ENCODE data around the gene SRSF12.
A peak's percentile ranks its signal among the peaks of the same experiment; 100 is the strongest.
"Not testable (repeated sequence)": the region's sequence is repeated elsewhere in the genome, so short reads cannot be mapped to it uniquely, and the experiment has no call there.

SRSF12 gene

DNA sequence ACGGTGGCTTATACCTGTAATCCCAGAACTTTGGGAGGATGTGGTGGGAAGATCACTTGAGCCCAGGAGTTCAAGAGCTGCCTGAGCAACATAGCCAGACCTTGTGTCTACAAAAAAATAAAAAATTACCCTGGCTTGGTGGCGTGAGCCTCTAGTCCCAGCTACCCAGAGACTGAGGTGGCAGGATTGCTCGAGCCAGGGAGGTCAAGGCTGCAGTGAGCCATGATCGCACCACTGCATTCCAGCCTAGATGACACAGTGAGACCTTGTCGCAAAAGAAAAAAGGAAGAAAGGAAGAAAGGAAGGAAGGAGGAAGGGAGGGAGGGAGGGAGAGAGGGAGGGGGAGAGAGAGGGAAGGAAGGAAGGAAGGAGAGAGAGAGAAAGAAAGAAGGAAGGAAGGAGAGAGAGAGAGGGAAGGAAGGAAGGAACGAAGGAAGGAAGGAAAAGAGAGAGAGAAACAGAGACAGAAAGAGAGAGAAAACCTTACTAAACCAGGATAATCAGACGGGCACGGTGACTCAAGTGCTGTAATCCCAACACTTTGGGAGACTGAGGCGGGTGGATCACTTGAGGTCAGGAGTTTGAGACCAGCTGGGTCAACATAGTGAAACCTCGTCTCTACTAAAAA is 48.2 kb downstream of the SRSF12 start:
- no peak for DNase-seq

DNA sequence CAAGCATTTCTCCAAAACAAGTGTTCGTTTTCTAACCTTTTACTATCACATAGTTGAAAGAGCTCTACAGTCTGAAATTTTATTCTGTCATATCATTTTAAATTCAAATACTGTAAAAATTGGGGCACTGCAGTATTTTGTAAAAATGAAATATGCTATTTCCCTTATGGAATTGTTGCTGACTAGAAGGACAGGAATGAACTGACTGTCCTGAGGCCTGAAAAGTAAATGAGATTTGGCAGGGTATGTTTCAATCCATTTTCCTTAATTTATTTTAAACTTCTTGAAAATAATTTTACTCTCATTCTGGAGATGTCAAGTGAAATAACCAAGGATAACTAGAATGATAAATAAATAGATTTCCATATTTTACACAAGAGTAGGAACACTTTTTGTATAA is 49.2 kb downstream of the SRSF12 start:
- no peak for DNase-seq

DNA sequence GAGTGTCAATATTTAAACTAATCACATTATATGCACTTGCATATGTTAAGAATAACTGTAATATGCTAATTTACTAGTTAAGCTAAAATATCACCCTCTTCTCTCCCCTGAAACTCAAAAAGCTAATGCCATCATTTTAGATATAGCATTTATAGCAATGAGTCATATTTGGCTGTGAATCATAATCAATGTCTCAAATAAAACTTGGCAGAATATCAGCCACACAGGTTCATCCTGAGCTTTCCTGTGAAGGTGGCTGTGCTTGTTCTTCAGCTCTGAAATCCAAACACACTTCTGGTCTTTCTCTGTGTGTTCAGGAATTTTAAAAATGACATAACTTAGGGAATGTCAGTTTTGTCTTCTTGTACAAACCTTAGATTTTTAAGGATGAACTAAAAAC is 50.1 kb downstream of the SRSF12 start:
- no peak for DNase-seq

DNA sequence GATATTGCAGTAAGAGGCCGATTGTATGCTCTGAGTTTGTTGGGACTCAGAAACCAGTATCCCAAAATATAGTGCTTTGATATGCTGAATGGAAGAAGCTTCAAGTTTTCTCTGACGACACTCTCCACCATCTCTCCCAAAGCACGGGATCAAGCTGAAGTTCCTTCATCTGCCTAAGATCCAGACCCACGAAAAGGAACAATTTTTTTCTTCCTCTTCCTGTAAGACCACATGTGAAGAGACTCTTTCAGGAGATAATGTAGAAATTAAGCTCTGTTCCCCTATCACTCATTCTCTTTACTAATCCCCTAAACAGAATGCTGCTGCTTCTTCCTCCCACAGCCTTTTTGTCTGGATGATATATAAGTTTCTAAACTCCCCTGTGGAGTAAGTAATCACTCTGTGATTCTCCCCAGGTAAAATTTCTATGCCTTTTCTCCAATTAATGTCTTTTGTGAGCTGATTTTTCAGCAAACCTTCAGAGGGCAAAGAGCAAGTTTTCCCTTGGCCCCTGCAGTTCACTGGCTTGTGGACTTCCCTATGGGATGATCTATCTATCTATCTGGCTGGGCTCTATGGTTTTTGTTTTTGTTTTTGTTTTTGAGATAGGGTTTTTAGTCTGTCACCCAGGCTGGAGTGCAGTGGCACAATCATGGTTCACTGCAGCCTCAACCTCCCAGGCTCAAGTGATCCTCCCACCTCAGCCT is 50.8 kb downstream of the SRSF12 start:
- no peak for DNase-seq

DNA sequence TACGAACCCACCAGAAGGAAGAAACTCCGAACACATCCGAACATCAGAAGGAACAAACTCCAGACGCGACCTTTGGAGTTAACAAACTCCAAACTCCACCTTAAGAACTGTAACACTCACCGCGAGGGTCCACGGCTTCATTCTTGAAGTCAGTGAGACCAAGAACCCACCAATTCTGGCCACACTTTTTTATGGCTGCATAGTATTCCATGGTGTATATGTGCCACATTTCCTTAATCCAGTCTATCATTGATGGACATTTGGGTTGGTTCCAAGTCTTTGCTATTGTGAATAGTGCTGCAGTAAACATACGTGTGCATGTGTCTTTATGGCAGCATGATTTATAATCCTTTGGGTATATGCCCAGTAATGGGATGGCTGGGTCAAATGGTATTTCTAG is 51.8 kb downstream of the SRSF12 start:
- not testable (repeated sequence) for DNase-seq

DNA sequence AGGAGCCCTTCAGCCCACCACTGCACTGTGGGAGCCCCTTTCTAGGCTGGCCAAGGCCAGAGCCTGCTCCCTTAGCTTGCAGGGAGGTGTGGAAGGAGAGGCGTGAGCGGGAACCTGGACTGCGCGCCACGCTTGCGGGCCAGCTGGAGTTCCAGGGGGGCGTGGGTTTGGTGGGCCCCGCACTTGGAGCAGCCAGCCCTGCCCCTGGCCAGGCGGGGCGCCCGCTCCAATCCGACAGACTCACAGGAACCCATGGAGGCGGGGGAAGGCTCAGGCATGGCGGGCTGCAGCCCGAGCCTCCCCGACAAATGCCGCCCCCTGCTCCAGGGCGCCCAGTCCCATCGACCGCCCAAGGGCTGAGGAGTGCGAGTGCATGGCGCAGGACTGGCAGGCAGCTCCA is 52.9 kb downstream of the SRSF12 start:
- DNase-seq, result not testable (repeated sequence)

DNA sequence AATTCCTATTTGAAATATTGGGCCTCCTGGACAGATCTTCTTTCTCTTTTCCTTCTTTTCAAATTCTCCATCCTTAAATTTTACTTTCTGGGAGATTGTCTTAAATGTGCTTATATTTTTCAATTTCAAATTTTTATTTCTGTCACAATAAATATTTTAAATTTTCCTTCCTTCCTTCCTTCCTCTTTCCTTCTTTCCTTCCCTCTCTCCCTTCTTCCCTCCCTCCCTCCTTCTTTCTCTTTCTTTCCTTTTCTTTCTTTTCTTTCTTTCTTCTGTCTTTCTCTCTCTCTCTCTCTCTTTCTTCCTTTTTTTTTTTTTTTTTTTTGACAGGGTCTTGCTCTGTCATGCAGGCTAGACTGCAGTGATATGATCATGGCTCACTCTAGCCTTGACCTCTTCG is 54.0 kb downstream of the SRSF12 start:
- DNase-seq, result no peak

DNA sequence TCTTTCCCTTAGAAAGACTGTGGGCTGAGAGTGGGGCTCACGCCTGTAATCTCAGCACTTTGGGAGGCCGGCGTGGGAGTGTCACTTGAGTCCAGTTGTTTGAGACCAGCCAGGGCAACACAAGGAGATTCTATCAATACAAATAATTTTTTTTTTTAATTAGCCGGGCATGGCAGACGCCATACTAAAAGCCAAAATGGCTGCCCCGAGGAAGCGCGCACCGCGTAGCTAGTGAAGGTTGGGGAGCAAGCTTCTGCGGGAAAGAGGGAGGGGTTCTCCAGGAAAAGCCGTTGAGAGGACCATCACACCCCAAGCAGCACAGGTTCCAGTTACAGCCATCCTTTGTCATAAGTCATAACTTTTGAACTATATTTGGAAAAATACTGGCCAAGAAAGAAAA is 58.6 kb downstream of the SRSF12 start:
- DNase-seq, result no peak

DNA sequence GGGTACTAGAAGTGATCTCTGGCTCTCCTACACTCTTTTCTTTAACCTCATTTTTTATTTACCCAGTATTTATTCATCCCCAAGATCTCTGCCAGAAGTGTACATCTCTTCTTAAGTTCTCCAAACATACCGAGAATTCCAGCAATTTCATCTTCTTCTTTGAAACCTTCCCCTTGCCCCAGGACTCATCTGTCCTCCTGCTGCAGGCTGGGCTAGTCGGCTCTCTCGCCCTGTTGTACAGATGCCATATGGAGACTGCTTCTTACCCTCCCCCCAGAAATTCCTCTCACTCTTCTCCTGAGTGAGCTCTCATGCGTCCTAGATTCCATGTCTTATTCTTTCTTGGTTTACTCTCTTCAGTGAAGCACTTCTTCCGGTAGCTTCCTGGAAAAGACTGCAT is 59.2 kb downstream of the SRSF12 start:
- DNase-seq, result no peak

DNA sequence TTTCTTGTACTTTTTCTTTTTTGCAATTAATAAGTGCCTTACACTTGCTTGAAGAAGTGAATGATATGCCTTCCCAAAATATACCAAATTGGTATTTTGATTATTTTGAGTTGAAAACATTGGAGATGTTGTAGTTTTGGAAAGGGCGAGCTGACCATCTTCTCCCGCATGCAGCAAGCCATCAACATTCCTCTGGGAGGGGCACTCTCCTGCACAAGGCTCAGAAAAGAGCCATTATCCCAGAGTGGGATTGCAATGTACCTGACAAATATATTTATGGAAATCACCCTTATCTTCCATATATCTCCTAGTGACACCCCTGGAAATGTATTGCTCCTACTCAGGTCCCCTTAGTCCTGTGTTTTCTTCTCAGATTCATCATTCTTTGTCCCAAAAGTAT is 60.1 kb downstream of the SRSF12 start:
- no peak for DNase-seq

DNA sequence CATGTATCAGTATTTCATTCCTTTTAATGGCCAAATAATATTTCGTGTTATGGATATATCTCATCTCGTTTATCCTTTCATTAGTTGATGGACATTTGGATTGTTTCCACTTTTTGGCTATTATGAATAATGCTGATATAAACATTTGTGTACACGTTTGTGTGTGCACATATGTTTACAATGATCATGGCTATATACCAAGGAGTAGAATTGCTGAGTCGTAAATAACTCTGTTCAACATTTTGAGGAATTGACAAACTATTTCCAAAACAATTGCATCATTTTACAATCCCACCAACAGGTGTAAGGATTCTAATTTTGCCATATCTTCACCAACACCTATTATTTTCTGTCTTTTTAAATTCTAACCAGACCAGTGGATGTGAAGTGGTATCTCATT is 63.7 kb downstream of the SRSF12 start:
- no peak for DNase-seq

DNA sequence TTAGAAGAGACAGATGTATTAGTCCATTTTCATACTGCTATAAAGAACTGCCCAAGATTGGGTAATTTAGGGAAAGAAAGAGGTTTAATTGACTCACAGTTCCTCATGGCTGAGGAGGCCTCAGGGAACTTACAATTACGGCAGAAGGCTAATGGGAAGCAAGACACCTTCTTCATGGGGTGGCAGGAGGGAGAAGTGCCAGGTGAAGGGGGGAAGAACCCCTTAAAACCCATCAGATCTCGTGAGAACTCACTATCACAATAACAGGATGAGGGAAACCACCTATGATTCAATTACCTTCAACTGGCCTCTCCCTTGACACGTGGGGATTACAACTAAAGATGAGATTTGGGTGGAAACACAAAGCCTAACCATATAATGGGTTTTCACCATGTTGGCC is 66.2 kb downstream of the SRSF12 start:
- DNase-seq, result no peak

DNA sequence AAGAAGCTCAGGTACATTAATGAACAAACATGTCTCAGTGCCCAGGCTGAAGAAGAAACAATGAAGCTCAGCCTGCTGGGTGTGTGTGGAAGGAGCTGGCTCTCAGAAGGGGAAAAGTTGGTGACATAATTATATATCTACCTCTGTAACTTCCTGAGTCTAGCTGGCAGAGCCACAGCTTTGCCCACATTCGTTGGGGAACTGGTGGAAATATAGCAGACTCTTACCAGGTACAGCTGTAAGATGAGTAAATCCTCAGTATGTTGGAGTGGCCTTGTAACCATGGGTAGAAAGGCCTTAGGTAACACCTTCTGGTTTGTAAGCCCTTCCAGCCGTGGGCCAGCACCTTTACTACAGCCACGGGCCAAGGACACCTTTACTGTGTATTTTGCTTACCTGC is 67.2 kb downstream of the SRSF12 start:
- DNase-seq, result no peak

DNA sequence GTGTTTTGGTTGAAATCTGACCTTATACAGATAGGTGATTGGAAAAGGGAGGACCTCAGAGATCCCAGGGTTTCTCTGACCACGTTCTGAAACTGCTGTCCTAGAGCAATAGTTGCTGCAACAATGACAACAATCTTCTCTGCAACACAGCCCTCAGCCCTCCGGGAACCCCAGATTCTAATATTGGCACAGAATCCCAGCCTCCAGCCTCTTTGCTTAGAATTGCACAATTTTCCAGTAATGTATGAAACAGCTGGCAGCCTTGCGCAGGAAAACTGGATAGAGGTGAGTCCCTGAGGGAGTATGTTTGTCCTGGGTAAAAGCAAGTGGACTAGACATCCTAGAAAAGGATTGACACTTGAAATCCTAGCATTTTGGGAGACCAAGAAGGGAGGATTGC is 67.7 kb downstream of the SRSF12 start:
- DNase-seq, result no peak

DNA sequence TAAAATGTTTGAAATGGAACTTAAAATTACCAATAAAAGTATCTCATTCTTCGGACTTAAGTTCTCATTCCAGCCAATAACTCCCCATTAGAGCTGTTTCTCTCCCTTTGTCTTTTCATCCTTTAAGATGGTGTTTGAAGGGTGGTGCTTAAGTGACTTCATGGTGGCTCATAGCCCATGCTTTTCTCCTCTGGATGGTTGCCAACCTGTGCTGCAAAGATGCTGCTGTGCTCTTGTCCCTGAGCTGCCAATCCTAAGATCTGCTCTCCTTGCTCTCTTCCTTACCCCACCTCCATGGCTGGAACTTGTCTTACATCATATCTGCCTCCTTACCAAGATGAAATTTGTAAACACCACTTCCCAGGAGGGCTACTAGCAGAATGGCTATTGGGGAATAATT is 68.9 kb downstream of the SRSF12 start:
- DNase-seq, result no peak

DNA sequence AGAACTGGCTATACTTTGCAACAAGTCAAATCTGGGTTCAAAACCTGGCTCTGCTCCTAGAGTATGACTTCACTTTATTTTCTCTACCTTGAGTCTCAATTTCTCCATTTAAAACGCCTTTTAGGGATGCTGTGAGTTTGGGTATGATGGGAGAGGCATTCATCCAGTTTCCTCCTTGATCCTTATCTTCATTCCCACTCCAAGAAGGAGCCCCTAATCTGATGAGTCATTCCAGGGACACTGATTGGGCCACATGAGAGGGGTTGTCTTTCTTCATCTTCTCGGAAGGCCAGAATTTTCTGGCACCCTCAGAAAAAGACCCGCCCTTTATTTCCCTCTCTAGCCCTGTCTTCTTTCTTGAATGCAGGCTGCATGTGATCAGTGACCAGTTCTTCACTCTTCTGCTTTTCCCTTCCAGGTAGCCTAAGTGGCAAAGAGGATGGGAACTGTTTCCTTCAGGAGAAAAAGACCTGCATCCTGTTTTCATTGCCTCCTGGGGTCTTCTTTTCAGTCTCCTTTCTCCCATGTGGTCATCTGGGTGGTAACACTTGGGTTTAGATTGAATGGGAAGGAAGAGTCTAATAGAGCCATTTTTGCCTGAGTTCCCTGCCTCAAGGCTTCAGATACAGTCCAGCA is 69.5 kb downstream of the SRSF12 start:
- DNase-seq, result no peak

DNA sequence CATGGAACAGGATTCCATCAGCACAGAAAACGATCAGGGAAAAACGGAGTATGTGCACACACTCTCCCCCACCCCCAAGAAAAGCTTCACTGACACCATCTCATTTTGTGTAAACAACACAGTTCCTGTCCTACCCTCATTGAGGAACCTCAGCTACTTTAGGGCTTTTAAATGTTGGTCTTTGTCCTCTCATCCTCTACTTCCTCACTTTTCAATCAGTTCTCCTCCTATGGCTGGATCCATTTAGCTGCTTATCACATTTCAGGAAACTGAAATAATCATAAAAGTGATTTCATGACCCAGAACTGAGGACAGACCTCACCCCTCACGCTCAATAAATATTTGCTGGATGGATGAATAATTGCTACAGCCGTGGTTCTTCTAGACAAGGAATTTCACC is 70.4 kb downstream of the SRSF12 start:
- DNase-seq, result peak; percentile 22

All from DMS53 (cell line).